Measurements from ENCODE around the gene UPK1A.

DNA sequence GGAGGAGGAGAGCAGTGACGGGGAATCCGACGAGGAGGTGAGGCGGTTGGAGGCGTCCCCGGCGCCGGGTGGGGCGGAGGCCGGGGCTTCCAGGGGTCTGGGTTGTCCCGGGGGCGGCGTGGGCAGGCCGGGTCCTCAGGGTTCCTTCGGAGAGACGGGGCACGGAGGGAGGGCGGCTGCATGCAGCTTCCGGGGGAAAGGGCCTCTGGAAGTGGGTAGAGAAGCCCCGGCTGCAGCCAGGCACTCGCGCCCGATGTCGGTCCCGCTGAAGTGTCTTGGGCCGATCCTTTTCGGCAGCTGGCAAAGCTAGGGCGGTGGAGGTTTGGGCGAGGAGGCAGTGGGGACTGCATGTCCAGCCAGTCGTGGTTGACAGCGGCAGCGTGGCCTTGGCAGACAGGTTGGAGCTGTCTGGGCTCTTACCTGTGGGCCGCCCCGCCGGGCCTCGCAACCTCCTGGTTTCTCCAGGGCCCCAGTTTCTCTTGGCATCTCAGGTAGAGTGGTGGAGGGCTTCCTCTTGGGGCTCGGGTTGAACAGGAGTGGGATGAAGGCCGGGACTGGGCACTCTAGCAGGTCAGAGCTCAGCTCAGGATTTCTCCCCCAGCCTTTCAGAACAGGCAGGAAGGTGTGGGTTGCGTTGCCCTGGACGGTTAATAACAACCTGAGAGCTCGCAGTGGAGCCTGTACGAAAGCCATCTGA lies 52.2 kb downstream of the UPK1A start:
- TF ChIP-seq, protein P1, sequence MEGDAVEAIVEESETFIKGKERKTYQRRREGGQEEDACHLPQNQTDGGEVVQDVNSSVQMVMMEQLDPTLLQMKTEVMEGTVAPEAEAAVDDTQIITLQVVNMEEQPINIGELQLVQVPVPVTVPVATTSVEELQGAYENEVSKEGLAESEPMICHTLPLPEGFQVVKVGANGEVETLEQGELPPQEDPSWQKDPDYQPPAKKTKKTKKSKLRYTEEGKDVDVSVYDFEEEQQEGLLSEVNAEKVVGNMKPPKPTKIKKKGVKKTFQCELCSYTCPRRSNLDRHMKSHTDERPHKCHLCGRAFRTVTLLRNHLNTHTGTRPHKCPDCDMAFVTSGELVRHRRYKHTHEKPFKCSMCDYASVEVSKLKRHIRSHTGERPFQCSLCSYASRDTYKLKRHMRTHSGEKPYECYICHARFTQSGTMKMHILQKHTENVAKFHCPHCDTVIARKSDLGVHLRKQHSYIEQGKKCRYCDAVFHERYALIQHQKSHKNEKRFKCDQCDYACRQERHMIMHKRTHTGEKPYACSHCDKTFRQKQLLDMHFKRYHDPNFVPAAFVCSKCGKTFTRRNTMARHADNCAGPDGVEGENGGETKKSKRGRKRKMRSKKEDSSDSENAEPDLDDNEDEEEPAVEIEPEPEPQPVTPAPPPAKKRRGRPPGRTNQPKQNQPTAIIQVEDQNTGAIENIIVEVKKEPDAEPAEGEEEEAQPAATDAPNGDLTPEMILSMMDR (IDR thresholded peaks at IDR 0.05), result no peak
- no peak for TF ChIP-seq POLR2A (IDR thresholded peaks at IDR 0.05)

All from right lobe of liver (tissue), 4 donors.